GM23338 (cell line): ENCODE results near the gene IMMP1L. TPM values are rescaled to one million over a fixed set of nuclear protein-coding genes. Genes with fewer than 3 reads are reported as not detected.

ENCODE experiments used
- ATAC-seq: fragments of 200-7000 bp; cut with Tn5 transposase; 3 replicates; pipeline ENCODE4 v1.9.1; 2020
- DNase-seq: peaks from one replicate; pipeline ENCODE4 v3.0.0-alpha.2; 2015; ENCODE audit warnings: low spot score
- H2AFZ ChIP-seq: fragments of 200-600 bp; sonication (generic); 2 replicates; pipeline ENCODE4 v1.8.0; 2016; ENCODE audit warnings: antibody characterized with exemption, mild to moderate bottlenecking, moderate library complexity
- H3F3A ChIP-seq: fragments of 200-600 bp; sonication (generic); replicated peaks from 2 replicates; pipeline ENCODE4 v1.8.0; 2017; ENCODE audit warnings: antibody characterized with exemption, mixed run types, low read depth
- H3K27ac ChIP-seq: fragments of 200-600 bp; sonication (generic); 2 replicates; pipeline ENCODE4 v1.6.1; 2016; ENCODE audit warnings: low read depth
- H3K27me3 ChIP-seq: fragments of 200-600 bp; sonication (generic); 2 replicates; pipeline ENCODE4 v1.8.0; 2016; ENCODE audit warnings: mild to moderate bottlenecking, mixed run types, moderate library complexity; ENCODE audit not compliant: insufficient read depth
- H3K36me3 ChIP-seq: fragments of 200-600 bp; sonication (generic); 2 replicates; pipeline ENCODE4 v1.8.0; 2016; ENCODE audit warnings: mild to moderate bottlenecking; ENCODE audit not compliant: insufficient read depth
- H3K4me1 ChIP-seq: fragments of 200-600 bp; sonication (generic); 2 replicates; pipeline ENCODE4 v1.8.0; 2016; ENCODE audit warnings: mild to moderate bottlenecking, moderate library complexity; ENCODE audit not compliant: insufficient read depth
- H3K4me2 ChIP-seq: fragments of 200-600 bp; sonication (generic); 2 replicates; pipeline ENCODE4 v1.7.1; 2017; ENCODE audit warnings: mixed run types
- H3K4me3 ChIP-seq: fragments of 200-600 bp; sonication (generic); 2 replicates; pipeline ENCODE4 v1.6.1; 2016; ENCODE audit warnings: mixed run types
- H3K79me2 ChIP-seq: fragments of 200-600 bp; sonication (generic); replicated peaks from 2 replicates; pipeline ENCODE4 v1.8.0; 2017; ENCODE audit warnings: mild to moderate bottlenecking; ENCODE audit not compliant: insufficient read depth
- H3K9me2 ChIP-seq: fragments of 200-600 bp; sonication (generic); 2 replicates; pipeline ENCODE4 v1.8.0; 2017; ENCODE audit not compliant: insufficient read depth
- H4K20me1 ChIP-seq: fragments of 200-600 bp; sonication (generic); replicated peaks from 2 replicates; pipeline ENCODE4 v1.8.0; 2017; ENCODE audit warnings: mild to moderate bottlenecking; ENCODE audit not compliant: insufficient read depth
- H3K27ac Mint-ChIP-seq: 2 replicates; pipeline ENCODE4 v1.8.0; 2020; ENCODE audit warnings: inconsistent platforms, mild to moderate bottlenecking, moderate library complexity, mixed read lengths
- H3K27me3 Mint-ChIP-seq: 3 replicates; pipeline ENCODE4 v1.8.0; 2022; ENCODE audit warnings: low read depth, mild to moderate bottlenecking, moderate library complexity, mixed read lengths, inconsistent platforms; ENCODE audit not compliant: insufficient read depth, poor library complexity
- H3K36me3 Mint-ChIP-seq: 3 replicates; pipeline ENCODE4 v1.8.0; 2021; ENCODE audit warnings: low read depth, mild to moderate bottlenecking, inconsistent platforms, moderate library complexity, mixed read lengths
- H3K4me1 Mint-ChIP-seq: 3 replicates; pipeline ENCODE4 v1.8.0; 2020; ENCODE audit warnings: mild to moderate bottlenecking, inconsistent platforms, mixed read lengths
- H3K4me3 Mint-ChIP-seq: 3 replicates; pipeline ENCODE4 v1.8.0; 2021; ENCODE audit warnings: moderate library complexity, mild to moderate bottlenecking, inconsistent platforms, mixed read lengths
- H3K9me3 Mint-ChIP-seq: 3 replicates; pipeline ENCODE4 v1.8.0; 2020; ENCODE audit warnings: moderate library complexity, mild to moderate bottlenecking, inconsistent platforms, mixed read lengths
- CREB1 ChIP-seq: fragments of 250-450 bp; sonication (Bioruptor Pico); IDR thresholded peaks from 2 replicates; pipeline ENCODE4 v1.5.0; 2020; ENCODE audit warnings: low read depth, mild to moderate bottlenecking, moderate library complexity
- CTCF ChIP-seq, 2 experiments: fragments of 200-600 bp in 1 of 2; sonication (generic) in 1 of 2; conservative IDR thresholded peaks; 2 replicates each; pipeline versions ENCODE4 v1.5.1 to v1.6.1; 2016 to 2017; ENCODE audit warnings: antibody characterized with exemption in 2 of 2, low read depth in 2 of 2, mild to moderate bottlenecking in 2 of 2, moderate library complexity in 1 of 2
- ETS1 ChIP-seq: IDR thresholded peaks from 2 replicates; pipeline ENCODE4 v1.6.1; 2016; ENCODE audit warnings: antibody characterized with exemption
- EZH2phosphoT487 ChIP-seq: fragments of 200-600 bp; sonication (generic); IDR thresholded peaks from one replicate; pipeline ENCODE4 v1.8.1; 2018; ENCODE audit warnings: antibody characterized with exemption; ENCODE audit not compliant: unreplicated experiment
- JUNB ChIP-seq: IDR thresholded peaks from one replicate; pipeline ENCODE4 v1.6.1; 2016; ENCODE audit warnings: antibody characterized with exemption; ENCODE audit not compliant: unreplicated experiment
- POLR2AphosphoS5 ChIP-seq: IDR thresholded peaks from 2 replicates; pipeline ENCODE4 v1.6.1; 2016; ENCODE audit warnings: antibody characterized with exemption, low read depth
- STAT1 ChIP-seq: IDR thresholded peaks from one replicate; pipeline ENCODE4 v1.6.1; 2016; ENCODE audit warnings: antibody characterized with exemption; ENCODE audit not compliant: unreplicated experiment
- ZNF114 ChIP-seq: fragments of 250-450 bp; sonication (Bioruptor Pico); IDR thresholded peaks from 2 replicates; pipeline ENCODE4 v1.5.0; 2020; ENCODE audit warnings: mild to moderate bottlenecking, moderate library complexity
- ZNF462 ChIP-seq: fragments of 250-450 bp; sonication (Bioruptor Pico); IDR thresholded peaks from 2 replicates; pipeline ENCODE4 v1.5.0; 2020; ENCODE audit warnings: mild to moderate bottlenecking, moderate library complexity
- polyA plus RNA-seq: library from polyadenylated mRNA; unstranded; fragments of >200 nt; fragmentation: Nextera tagmentation; extraction: Ambion mirVana; gene quantifications from 2 replicates; pipeline ENCODE4 v1.2.1, GENCODE V29; 2016
- total RNA-seq: library from RNA; depleted of rRNA; stranded (reverse); fragments of >200 nt; shearing (Covaris generic); gene quantifications from 2 replicates; pipeline ENCODE4 v1.2.3, GENCODE V29; 2014

The IMMP1L gene
- total and polyA plus RNA-seq, 2 experiments from 2014 or later: 23.9 to 154 TPM

GRCh38 chr11:31422703-31423102, 86.7 kb downstream of the IMMP1L start:
- H3K4me1 Mint-ChIP-seq: peaks cover 51% of the 10 kb centered on the region
- Histone ChIP-seq H3K79me2 (no peaks in the 10 kb centered on the region), H3K4me3 (no peak overlapping the region), H2AFZ (no peak overlapping the region), H4K20me1 (no peaks in the 10 kb centered on the region), H3K27me3 (no peaks in the 10 kb centered on the region), H3K36me3 (no peaks in the 10 kb centered on the region), H3K4me1 (peaks cover 49% of the 10 kb centered on the region), H3K9me2 (no peaks in the 10 kb centered on the region), H3K27ac (no peak overlapping the region), H3F3A (no peaks in the 10 kb centered on the region), H3K4me2 (peak overlapping the region; percentile 28)
- H3K4me3 Mint-ChIP-seq: no peak overlapping the region; the same call in 2 of the 3 replicates
- DNase-seq (no peak), ATAC-seq (peak; percentile 71)
- no peaks in the 10 kb centered on the region for H3K27me3 Mint-ChIP-seq
- no peaks in the 10 kb centered on the region for H3K36me3 Mint-ChIP-seq
- no peak for TF ChIP-seq ZNF114 (CRISPR knock-in tag)
- TF ChIP-seq JUNB: no peak
- no peak for TF ChIP-seq ETS1
- TF ChIP-seq CREB1 (CRISPR knock-in tag): no peak
- TF ChIP-seq STAT1: no peak
- TF ChIP-seq POLR2AphosphoS5: no peak
- TF ChIP-seq CTCF (conservative IDR thresholded peaks at IDR 0.05; ENCODE audit: low read depth in 2 of 2): peak in 1 of 2 experiments; percentile 11; a peak in 1 of 4 replicates
- TF ChIP-seq ZNF462 (CRISPR knock-in tag): no peak
- TF ChIP-seq EZH2phosphoT487: no peak
- peak overlapping the region; percentile 36; the same call in 1 of the 2 replicates for H3K27ac Mint-ChIP-seq
- no peaks in the 10 kb centered on the region for H3K9me3 Mint-ChIP-seq
